NK-92 (cell line): ENCODE measurements around the gene IL17C.
"Not testable (repeated sequence)": the region's sequence is repeated elsewhere in the genome, so short reads cannot be mapped to it uniquely, and the experiment has no call there.

Experiments
- DNase-seq: peaks from one replicate; lab custom pipeline; 2025; ENCODE audit not compliant: unreplicated experiment; lab: John Stamatoyannopoulos, UW

IL17C gene

DNA sequence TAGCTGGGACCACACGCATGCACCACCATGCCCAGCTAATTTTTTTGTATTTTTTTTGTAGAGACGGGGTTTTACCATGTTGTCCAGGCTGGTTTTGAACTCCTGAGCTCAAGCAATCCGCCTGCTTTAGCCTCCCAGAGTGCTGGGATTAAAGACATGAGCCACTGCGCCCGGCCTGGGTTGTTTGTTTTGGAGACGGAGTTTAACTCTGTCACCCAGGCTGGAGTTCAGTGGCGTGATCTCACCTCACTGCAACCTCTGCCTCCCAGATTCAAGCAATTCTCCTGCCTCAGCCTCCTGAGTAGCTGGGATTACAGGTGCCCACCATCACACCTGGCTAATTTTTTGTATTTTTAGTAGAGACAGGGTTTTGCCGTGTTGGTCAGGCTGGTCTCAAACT is 28.9 kb upstream of the IL17C start:
- DNase-seq: not testable (repeated sequence)

DNA sequence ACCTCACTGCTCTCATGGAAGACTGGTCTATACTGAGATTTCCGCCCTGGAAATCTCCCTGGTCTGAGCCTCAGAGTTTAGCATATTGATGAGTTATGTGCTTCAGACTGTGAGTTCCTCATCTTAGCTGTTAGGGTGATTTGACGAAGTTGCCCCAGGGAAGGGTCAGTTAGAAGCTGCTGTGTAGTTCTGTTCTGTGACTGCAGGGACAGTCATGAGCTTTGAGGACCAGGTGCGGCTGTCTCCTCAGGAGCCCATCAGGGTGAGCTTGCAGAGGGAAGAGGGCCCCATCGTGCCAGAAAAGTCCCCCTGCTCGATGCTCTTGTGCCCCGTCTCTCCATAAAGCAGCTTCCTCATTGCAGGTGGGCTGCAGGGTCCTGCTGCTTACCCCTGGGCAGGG is 28.3 kb upstream of the IL17C start:
- no peak for DNase-seq

DNA sequence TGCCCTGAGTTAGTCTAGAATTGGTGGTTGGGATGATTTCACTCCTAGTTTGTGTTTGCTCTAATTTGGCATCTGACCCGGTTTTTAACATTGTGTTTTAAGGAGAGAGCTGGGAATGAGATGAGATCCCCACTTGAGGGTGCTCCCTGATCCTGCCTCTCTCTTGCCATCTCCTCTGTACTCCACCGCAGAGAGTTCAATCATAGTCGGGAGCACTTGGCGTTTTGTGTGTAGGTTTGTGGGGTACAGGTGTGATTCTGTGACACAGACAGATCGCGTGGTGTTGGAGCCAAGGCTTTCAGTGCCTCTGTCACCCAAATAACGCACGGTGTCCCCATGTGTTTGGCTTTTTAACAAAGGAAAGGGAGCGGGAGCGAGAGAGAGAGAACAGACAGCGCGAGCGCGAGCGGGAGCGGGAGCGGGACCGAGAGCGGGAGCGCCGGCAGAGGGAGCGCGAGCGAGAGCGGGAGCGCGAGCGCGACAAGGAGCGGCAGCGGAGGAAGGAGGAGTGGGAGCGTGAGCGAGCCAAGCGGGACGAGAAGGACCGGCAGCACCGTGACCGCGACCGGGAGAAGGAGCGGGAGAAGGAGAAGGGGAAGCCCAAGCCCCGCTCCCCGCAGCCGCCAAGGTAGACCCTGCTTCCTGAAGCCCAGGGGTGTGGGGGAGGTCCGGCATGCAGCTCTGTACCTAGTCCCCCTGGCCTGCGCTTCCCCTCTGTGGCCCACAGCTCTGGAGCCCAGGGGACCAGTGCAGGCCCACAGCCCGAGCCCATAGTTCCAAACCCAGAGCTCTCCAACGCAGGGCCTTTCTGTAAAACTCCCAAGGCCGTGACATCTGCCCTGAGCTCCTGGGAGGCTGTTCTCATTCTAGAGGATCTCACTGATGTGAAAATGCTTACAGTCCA is 27.2 kb upstream of the IL17C start:
- DNase-seq: no peak

DNA sequence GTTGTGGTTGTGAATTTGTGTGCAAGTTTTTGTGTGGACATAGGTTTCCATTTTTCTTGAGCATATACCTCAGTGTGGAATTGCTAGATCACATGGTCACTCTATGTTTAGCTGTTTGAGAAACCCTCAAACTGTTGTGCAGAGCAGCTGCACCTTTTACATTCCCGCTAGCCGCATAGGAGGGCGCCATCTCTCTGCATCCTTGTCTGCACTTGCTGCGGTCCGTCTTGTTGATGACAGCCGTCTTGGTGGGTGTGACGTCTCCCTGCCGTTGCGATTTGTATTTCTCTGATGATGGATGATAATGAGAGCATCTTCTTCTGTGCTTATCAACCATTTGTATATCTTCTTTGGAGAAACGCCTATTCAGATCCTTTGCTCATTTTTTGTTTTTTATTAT is 25.1 kb upstream of the IL17C start:
- no peak for DNase-seq

DNA sequence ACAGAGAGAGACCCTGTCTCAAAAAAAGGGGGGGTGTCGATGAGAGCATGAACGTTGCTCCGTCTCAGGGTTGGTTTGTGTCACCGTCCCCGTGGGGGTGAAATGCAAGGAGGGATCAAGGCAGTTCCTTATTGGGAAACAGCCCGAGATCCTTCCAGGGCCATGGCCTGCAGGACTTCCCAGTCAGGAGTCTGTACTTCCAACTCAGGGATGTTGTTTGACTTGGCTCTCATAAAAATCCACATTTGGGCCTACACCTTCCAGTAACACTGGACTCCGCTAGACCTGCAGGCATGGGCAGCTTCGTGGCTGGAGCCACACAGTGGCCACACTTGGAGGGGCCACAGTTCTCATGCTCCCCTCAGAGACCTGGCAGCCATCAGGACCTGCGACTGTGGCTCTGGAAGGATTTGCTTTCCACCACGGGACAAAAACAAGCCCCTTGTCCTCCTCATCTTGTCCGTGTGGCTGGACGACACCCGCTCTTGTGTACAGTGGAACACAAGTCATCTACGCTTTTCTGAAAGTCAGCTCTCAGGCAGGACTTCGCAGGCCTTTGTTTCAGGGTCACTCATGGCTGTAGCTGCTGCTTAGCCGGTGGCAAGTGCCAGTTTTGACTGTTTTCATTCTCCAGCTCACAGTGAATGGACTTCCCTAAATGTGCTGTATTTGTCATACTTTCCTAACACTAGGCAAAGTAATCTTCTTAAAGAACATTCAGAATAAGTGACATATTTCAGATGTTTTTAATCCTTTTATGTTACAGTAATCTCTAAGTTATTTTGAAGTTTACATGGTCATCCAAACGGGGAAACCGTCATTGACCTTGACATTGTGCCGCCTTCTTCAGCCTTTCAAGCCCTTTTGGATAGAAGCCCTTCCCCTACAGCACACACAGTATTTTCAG is 24.2 kb upstream of the IL17C start:
- no peak for DNase-seq

DNA sequence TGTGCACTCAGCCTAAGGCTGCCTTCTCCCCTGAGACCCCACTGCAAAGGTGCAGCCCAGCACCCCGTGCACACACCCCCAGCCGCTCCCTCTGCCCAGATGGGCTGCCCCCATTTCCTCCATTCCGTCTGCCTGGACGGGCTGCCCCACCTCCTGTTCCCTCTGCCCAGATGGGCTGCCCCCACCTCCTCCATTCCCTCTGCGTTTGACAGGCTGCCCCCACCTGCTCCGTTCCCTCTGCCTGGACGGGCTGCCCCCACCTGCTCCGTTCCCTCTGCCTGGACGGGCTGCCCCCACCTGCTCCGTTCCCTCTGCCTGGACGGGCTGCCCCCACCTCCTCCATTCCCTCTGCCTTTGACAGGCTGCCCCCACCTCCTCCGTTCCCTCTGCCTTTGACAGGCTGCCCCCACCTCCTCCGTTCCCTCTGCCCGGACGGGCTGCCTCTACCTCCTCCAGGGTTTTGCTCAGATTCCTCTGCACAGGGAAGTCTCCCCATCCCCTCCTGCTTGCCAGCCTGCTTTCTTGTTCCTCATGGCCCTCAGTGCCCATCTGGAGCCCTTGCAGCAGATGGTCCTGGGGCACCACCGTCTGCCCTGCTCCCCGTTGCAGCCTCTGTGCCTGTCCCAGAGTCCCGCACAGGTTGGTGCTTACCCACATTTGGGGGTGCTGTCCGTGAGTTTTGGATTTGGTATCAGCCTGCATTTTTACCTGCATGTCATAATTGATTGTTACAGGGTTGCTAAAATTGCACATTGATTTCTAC is 23.4 kb upstream of the IL17C start:
- DNase-seq: no peak

DNA sequence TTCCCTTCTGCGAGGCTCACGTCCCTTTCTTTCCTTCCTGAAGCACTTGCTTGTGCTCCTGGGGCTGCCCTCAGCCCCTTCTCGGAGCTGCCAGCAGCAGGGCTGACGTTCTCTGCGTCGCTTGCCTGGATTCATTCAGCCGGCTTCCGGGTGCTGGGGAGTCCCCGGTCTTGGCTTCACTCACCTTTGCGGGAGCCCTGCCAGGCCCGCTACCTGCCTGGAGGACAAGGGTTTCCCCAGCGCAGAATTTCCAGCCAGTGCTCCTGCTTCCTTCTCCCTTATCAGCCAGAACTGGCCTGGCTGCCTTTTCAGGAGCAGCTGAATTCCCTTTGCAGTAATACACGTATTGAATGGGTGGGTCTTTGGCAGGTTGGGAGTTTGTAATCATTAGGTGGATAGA is 22.1 kb upstream of the IL17C start:
- no peak for DNase-seq

DNA sequence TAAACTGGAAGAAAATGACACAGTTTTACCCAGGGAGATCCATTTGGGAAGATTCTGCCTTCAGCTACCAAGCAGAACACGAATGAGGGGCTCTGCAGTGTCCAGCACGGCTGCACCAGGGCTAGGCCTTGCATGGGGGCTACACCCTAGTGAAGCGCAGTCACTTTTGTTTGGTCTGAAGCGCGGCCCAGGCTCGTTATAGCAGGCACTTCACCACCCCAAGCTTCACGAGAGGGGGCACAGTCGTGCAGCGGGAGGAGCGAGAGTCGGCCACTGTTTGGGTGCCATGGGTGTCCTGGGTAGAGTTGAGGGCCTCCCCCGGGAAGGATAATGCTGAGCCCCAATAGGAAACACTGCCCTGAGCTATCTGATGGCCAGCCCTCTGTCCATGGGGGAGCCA is 21.6 kb upstream of the IL17C start:
- no peak for DNase-seq

DNA sequence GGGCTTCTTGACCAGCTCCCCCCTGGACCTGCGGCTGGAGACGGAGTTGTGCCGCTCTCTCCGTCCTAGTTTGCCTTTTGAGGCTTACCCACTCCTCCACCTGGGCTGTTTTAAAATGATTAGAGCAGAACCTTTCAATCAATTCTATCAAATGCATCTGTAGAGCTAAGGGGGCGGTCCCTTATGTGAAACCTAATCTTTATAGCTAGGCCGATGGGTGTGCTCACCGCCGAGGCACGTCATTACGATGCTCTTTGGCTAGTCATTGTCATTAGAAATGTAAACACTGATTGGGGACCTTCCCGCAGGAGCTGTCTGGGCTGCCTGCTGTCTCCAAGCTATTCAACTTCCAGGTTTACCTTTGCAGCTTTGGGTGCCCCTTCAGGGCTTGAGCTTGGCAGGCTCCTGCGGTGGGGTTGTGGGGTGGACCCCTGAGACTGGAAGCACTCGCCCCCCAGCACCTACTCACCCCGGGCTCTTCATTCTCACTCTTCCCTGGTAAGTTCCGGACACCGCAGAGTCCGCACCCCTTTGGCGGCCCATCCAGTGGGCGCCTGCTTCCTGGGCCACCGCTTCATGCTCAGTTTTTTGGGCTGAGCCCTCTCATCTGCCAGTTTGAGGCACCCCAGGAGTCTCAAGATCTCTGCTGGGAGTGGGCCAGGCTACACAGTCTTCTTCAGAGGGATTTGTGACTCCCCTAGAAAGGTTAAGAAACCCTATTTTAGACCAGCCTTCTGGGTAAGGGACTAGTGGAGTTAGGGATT is 20.9 kb upstream of the IL17C start:
- no peak for DNase-seq

DNA sequence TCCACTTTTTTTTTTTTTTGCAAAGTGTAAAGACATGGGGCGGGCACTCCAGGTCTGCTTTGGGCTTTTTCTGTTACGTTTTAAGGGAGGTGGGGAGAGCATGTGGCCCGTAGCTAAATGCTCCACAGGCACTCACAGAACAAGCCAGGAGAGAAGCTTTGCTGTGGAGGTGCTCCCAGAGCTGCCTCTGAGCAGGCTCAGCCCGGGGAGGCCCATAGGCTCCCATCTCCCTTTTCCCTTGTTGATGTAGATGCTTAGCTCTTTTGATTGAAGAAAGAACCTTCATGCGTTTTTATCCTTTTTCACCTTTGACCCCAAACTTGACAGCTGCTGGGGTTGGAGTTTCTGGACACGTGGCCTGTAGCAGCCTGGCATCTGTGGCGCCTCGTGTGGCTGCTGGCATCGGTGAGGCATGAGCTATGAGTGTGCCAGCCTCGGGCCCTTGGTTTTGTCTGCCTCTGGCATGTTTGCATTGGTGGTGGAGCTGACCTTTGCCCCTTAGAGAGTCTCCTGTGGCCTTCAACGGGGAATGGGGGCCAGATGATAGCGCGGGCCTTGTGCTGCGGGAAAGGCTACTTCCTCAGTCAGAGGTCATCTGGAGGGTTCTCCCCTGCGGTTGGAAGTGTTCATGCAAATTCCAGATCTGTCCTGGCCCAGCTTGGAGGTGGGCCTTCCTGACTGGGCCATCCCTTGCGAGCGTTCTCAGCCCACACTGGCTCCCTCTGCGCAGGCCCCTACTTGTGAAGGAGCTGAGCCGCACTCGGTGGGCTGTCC is 20.0 kb upstream of the IL17C start:
- no peak for DNase-seq

DNA sequence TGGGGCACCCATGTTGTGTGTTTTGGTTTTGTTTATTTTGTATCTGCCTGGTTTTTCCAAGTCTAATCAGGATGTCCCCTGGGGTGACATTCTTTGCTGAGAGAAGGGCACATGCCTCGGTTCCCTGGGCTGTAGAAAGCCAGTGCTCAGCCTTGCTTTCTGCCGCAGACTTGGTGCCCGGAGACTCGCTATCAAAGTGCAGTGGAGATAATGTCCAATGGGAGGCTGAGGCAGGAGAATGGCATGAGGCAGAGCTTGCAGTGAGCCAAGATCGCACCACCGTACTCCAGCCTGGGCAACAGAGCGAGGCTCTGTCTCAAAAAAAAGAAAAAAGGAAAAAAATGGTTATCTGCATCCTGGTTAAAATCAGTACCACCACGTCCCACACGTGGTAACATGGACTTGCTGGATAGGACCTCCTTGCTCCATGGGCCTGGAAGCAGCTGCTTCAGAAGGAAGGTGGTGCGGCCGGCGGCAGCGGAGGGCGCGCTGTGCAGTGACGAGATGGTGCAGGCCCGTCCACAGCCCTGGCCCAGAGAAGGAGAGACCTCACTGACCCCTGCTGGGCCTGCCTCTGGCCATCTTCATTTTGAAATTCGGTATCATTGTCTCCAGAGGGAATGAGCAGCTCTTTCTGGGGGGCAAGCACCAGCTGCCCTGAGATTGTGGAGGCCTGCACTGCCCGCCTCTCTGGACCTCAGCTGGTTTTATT is 19.3 kb upstream of the IL17C start:
- no peak for DNase-seq

DNA sequence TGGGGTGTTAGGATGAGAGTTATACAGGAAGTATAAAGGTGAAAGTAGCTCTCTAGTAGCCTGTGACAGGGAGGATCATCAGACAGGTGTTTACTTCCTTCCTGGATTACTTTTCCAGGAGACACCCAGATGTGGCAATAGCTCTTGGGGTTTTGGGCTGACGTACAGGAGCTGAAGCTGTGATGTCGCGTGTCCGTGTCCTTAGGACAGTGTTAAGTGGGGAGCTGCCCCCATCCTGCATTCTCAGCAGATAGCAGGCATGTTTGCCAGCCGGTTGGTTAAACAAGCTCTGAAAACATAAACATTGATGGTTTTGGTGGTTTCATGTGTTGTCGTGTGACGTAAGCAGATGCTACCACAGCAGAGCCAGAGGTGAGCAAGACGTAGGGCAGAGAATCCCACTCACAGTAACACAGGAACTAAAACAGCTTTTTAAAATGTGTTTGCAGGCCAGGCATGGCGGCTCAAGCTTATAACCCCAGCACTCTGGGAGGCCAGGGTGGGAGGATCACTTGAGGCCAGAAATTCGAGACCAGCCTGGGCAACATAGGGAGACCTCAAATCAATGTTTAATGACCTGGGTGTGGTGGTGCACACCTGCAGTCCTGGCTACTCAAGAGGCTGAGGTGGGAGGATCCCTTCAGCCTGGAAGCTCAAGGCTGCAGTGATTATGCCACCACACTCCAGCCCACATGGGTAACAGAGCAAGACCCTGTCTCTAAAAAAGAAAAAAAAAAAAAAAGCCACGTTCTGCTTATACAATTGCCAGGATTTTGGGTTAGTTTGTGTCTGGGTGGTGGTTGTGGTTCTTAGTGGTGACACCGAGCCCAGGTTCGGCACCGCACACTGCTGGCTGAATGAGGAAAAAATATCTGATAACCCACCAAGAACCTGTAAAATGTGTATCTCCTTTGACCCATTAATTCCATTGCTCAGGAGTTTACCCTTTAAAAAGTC is 18.2 kb upstream of the IL17C start:
- no peak for DNase-seq

DNA sequence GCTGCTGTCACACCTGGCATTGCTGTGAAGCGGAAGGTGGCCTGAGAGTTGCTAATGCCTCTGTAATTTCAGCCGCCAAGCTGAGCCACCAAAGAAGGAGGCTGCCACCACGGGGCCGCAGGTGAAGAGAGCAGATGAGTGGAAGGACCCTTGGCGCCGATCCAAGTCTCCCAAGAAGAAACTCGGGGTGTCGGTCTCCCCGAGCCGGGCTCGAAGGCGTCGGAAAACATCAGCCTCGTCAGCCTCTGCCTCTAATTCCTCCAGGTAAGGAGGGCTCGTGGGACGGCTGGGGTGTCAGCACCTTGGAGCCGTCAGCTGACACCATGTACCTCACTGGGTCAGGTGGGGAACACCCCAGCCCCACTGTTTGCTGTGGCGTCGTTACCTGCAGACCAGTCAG is 16.2 kb upstream of the IL17C start:
- no peak for DNase-seq

DNA sequence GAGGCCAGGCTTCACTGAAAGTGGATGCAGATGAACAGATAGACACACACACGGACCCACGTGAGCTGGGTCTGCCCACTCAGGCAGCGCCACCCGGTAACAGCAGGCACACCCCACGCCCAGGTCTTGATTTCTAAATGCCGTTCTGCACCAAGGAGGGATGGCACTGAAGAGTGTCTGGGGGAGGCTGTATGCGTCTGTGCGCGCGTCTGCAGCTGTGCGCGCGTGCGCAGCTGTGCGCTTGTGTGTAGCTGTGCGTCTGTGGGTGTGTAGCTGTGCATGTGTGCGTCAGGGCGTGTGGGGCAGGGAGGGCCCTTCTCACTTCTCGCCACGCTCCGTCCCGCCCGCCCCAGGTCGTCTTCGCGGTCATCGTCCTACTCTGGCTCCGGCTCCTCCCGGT is 15.5 kb upstream of the IL17C start:
- no peak for DNase-seq

DNA sequence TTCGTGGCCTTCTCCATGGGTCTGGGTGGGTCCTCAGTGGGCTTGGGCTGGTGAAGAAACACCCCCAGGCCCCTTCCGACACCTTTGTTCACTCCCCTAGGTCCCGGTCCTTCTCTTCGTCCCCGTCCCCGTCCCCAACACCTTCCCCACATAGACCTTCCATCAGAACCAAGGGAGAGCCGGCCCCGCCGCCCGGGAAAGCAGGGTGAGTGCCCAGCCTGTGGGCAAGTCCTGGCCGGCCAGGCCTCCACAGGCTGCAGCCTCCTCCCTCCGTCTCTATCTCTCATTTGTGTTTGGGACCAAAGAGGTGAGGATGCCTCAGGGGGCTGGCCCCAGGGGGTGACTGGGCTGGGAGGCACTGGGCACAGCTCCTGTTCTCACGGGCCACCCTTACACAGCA is 14.5 kb upstream of the IL17C start:
- DNase-seq: no peak

DNA sequence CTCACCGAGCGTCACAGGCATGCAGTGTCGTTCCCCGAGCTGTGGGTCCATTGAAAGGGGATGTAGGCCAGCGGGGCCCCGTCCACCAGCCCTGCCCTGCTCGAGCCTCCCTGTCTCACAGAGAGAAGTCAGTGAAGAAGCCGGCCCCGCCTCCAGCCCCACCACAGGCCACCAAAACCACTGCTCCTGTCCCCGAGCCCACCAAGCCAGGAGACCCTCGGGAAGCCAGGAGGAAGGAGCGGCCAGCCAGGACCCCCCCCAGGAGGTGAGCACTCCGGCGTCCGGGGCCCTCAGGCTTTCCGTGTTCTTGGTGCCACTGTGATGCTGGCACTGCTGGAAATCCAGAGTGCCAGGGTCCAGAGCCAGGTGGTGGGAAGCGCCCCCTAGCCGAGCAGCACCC is 13.9 kb upstream of the IL17C start:
- no peak for DNase-seq

DNA sequence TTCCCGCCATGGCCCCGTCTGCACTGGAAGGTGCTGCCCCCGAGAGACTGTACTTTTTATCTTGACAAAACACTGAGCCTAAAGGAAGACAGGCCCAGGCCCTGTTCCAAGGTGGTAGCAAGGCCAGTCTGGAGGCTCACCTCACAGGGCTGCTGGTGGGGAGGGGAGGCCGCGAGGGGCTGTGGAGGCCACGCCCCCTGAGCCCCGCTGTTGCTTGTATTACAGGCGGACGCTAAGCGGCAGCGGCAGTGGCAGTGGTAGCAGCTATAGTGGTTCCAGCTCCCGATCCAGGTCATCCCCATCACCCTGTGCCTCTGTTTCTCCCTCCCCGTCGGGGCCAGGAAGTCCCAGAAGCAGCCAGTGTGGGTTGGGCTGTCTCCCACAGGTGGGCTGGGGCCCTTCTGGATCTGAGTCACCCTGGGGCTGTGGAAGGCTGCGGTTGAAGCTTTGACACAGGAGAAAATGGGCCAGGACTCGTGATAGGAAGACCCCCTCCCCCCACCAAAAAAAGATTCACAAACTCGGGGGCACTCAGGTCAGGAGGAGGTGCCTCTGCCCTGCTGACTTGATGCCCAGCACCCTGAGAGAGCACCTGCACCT is 13.3 kb upstream of the IL17C start:
- no peak for DNase-seq

DNA sequence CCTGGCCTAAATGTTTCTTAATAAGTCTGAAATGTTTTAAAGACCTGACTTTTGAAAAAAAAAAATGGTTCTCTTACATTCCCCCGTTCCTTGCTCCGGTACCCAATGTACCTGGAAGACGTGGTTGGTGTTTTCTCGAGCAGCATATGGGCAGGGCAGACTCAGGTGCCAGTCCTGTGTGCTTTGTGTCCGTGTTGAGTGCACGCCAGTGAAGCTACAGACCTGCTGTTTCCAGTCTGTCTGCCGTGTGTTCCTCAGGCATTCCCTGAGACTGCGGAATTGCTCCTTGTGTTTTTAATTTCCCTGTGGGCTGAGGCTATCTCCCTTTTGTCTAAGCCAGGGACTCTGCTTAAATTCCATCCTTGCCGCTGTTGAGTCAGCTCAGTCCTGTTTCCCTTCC is 11.7 kb upstream of the IL17C start:
- no peak for DNase-seq
